Naive thymus-derived CD4-positive, alpha-beta T cell (primary cell): Measurements from ENCODE around the gene SHROOM2. TPM values are rescaled to one million over a fixed set of nuclear protein-coding genes. Genes with fewer than 3 reads are reported as not detected.

Experiments used
- ATAC-seq: fragments of 150-1000 bp; cut with Tn5 transposase; 2 replicates; pipeline ENCODE4 v1.10.0; 2021; ENCODE audit warnings: mild to moderate bottlenecking, moderate library complexity
- CTCF ChIA-PET: fragments of 350-600 bp; sonication (Branson Sonifier 250); formaldehyde crosslinking; loops from one replicate; lab custom pipeline; 2021; ENCODE audit warnings: antibody characterized with exemption; lab: Charles Lee
- POLR2A ChIA-PET: fragments of 350-600 bp; sonication (Branson Sonifier 250); formaldehyde crosslinking; loops from one replicate; lab custom pipeline; 2021; ENCODE audit warnings: antibody characterized with exemption, inconsistent platforms; lab: Charles Lee
- DNase-seq, 9 donors: peaks; one replicate each; pipeline versions ENCODE4 v3.0.0 to v3.0.0-alpha.2; 2020 to 2022; ENCODE audit warnings: mixed read lengths in 1 of 9
- H3K27ac ChIP-seq: one replicate; pipeline ENCODE4 v1.7.0; 2013; ENCODE audit warnings: mild to moderate bottlenecking, low read depth, low read length, moderate library complexity
- H3K27me3 ChIP-seq, 2 donors: one replicate each; pipeline ENCODE4 v1.7.0; 2013; ENCODE audit warnings: low read length in 2 of 2, mild to moderate bottlenecking in 2 of 2, moderate library complexity in 2 of 2; ENCODE audit not compliant: control insufficient read depth in 2 of 2, insufficient read depth in 2 of 2
- H3K36me3 ChIP-seq, 3 experiments: 1 replicate in 2 of 3; 2 replicates in 1 of 3; pipeline ENCODE4 v1.7.0; 2013; ENCODE audit warnings: low read length in 3 of 3, mild to moderate bottlenecking in 3 of 3, moderate library complexity in 1 of 3; ENCODE audit not compliant: insufficient read depth in 3 of 3, control insufficient read depth in 2 of 3
- H3K4me1 ChIP-seq, 2 donors: one replicate each; pipeline ENCODE4 v1.7.0; 2013; ENCODE audit warnings: low read length in 2 of 2, mild to moderate bottlenecking in 2 of 2, moderate library complexity in 1 of 2; ENCODE audit not compliant: control insufficient read depth in 2 of 2, insufficient read depth in 2 of 2
- H3K4me3 ChIP-seq: 2 replicates; pipeline ENCODE4 v1.7.0; 2013; ENCODE audit warnings: mild to moderate bottlenecking, low read length
- H3K9me3 ChIP-seq, 3 experiments: 1 replicate in 2 of 3; 2 replicates in 1 of 3; pipeline ENCODE4 v1.7.0; 2013; ENCODE audit warnings: low read length in 3 of 3; ENCODE audit not compliant: control insufficient read depth in 2 of 3
- H3K27ac Mint-ChIP-seq, 9 donors: one replicate each; pipeline ENCODE4 v1.8.0; 2020 to 2022; ENCODE audit warnings: mixed read lengths in 9 of 9, mild to moderate bottlenecking in 8 of 9, moderate library complexity in 5 of 9, inconsistent platforms in 2 of 9
- H3K27me3 Mint-ChIP-seq, 5 donors: one replicate each; pipeline ENCODE4 v1.8.0; 2021 to 2022; ENCODE audit warnings: mixed read lengths in 5 of 5, mild to moderate bottlenecking in 1 of 5
- H3K36me3 Mint-ChIP-seq, 5 donors: one replicate each; pipeline ENCODE4 v1.8.0; 2020 to 2022; ENCODE audit warnings: mixed read lengths in 5 of 5, mild to moderate bottlenecking in 3 of 5, inconsistent platforms in 1 of 5
- H3K4me1 Mint-ChIP-seq, 7 donors: one replicate each; pipeline ENCODE4 v1.8.0; 2020 to 2022; ENCODE audit warnings: mixed read lengths in 7 of 7, mild to moderate bottlenecking in 3 of 7, inconsistent platforms in 1 of 7
- H3K4me3 Mint-ChIP-seq, 10 donors: one replicate each; pipeline ENCODE4 v1.8.0; 2020 to 2022; ENCODE audit warnings: mild to moderate bottlenecking in 10 of 10, mixed read lengths in 10 of 10, moderate library complexity in 6 of 10, inconsistent platforms in 2 of 10
- H3K9me3 Mint-ChIP-seq, 11 donors: one replicate each; pipeline ENCODE4 v1.8.0; 2020 to 2022; ENCODE audit warnings: mixed read lengths in 11 of 11, mild to moderate bottlenecking in 4 of 11, inconsistent platforms in 1 of 11, moderate library complexity in 1 of 11
- intact Hi-C, 2 donors: fragments of 100-400 bp; cut with micrococcal nuclease; formaldehyde crosslinking; loops; one replicate each; pipeline ENCODE4 v1.15.1; 2023
- polyA plus RNA-seq, 2 donors: library from polyadenylated mRNA; unstranded; fragments of 300-500 nt; fragmentation: Illumina TruSeq; gene quantifications; one replicate each; pipeline ENCODE4 v1.2.3, GENCODE V29; 2021
- total RNA-seq, 6 experiments: library from RNA in 5 of 6; stranded (reverse) in 5 of 6; gene quantifications; 1 replicate in 5 of 6; 2 replicates in 1 of 6; pipeline ENCODE4 v1.2.3 and lab custom pipeline; 2021 to 2026

The SHROOM2 gene
- total and polyA plus RNA-seq, 7 experiments from 2014 or later, result not detected

- H3K27me3 Mint-ChIP-seq, result peaks cover 0 to 8% (median 4%) of the 10 kb centered on the region in 5 donors
- H3K36me3 Mint-ChIP-seq, result no peaks in the 10 kb centered on the region
- H3K27me3 ChIP-seq, result no peaks in the 10 kb centered on the region
- intact Hi-C loops, result no loop called here
- ChIA-PET POLR2A (no interaction called here), CTCF (no interaction called here)
- DNase-seq (no peak), ATAC-seq (no peak)
- H3K9me3 ChIP-seq, result no peaks in the 10 kb centered on the region
- no peak overlapping the region for H3K4me3 ChIP-seq
- H3K4me3 Mint-ChIP-seq, result no peak overlapping the region
- H3K4me1 ChIP-seq, result no peaks in the 10 kb centered on the region
- H3K27ac ChIP-seq, result no peak overlapping the region
- no peak overlapping the region for H3K27ac Mint-ChIP-seq
- no peaks in the 10 kb centered on the region for H3K4me1 Mint-ChIP-seq
- H3K36me3 ChIP-seq, result no peaks in the 10 kb centered on the region
- H3K9me3 Mint-ChIP-seq, result no peaks in the 10 kb centered on the region
Measured at GRCh38 chrX:9919632-9920172, 133.5 kb downstream of the SHROOM2 start.

GRCh38 chrX:9921407-9921806 is 135.2 kb downstream of the SHROOM2 start:
- no peak overlapping the region for H3K27ac Mint-ChIP-seq
- H3K4me1 ChIP-seq, result no peaks in the 10 kb centered on the region

GRCh38 chrX:9923357-9923756 is 137.1 kb downstream of the SHROOM2 start:
- Histone ChIP-seq H3K9me3 (no peaks in the 10 kb centered on the region), H3K27ac (no peak overlapping the region), H3K4me1 (no peaks in the 10 kb centered on the region), H3K36me3 (no peaks in the 10 kb centered on the region), H3K27me3 (no peaks in the 10 kb centered on the region), H3K4me3 (no peak overlapping the region)
- Mint-ChIP-seq H3K4me1 (no peaks in the 10 kb centered on the region), H3K4me3 (no peak overlapping the region), H3K36me3 (no peaks in the 10 kb centered on the region), H3K9me3 (no peaks in the 10 kb centered on the region), H3K27me3 (peaks cover 0 to 5% (median 0%) of the 10 kb centered on the region in 5 donors), H3K27ac (no peak overlapping the region)
- ChIA-PET POLR2A (interaction anchor here (0.6 kb wide), 1 partner anchor 553 kb away, joined by 3 read pairs; no protein-coding TSS in a partner anchor), CTCF (no interaction called here)
- ATAC-seq (no peak), DNase-seq (no peak)
- intact Hi-C loops, result no loop called here

More at GRCh38 chrX:9921407-9921806, 135.2 kb downstream of the SHROOM2 start:
- Mint-ChIP-seq H3K36me3 (no peaks in the 10 kb centered on the region), H3K4me3 (no peak overlapping the region), H3K9me3 (no peaks in the 10 kb centered on the region), H3K27me3 (peaks cover 0 to 5% (median 0%) of the 10 kb centered on the region in 5 donors), H3K4me1 (no peaks in the 10 kb centered on the region)
- ChIA-PET CTCF (no interaction called here), POLR2A (no interaction called here)
- DNase-seq, result no peak
- Histone ChIP-seq H3K27ac (no peak overlapping the region), H3K4me3 (no peak overlapping the region), H3K27me3 (no peaks in the 10 kb centered on the region), H3K36me3 (no peaks in the 10 kb centered on the region), H3K9me3 (no peaks in the 10 kb centered on the region)
- ATAC-seq, result no peak
- intact Hi-C loops, result no loop called here

GRCh38 chrX:9926002-9926401 is 139.8 kb downstream of the SHROOM2 start:
- Mint-ChIP-seq H3K9me3 (no peaks in the 10 kb centered on the region), H3K36me3 (no peaks in the 10 kb centered on the region), H3K4me1 (no peaks in the 10 kb centered on the region), H3K27ac (no peak overlapping the region), H3K27me3 (peaks cover 0 to 4% (median 0%) of the 10 kb centered on the region in 5 donors), H3K4me3 (no peak overlapping the region)
- DNase-seq, result no peak
- no peaks in the 10 kb centered on the region for H3K9me3 ChIP-seq
- no peak overlapping the region for H3K27ac ChIP-seq
- POLR2A ChIA-PET, result no interaction called here
- ATAC-seq, result no peak
- CTCF ChIA-PET, result no interaction called here
- H3K4me1 ChIP-seq, result no peaks in the 10 kb centered on the region
- no peaks in the 10 kb centered on the region for H3K36me3 ChIP-seq
- H3K27me3 ChIP-seq, result no peaks in the 10 kb centered on the region
- H3K4me3 ChIP-seq, result no peak overlapping the region
- intact Hi-C loops, result no loop called here

GRCh38 chrX:9927698-9928482 is 141.7 kb downstream of the SHROOM2 start:
- Mint-ChIP-seq H3K4me1 (no peaks in the 10 kb centered on the region), H3K27me3 (no peaks in the 10 kb centered on the region), H3K4me3 (no peak overlapping the region), H3K27ac (no peak overlapping the region), H3K9me3 (no peaks in the 10 kb centered on the region), H3K36me3 (no peaks in the 10 kb centered on the region)
- Histone ChIP-seq H3K36me3 (no peaks in the 10 kb centered on the region), H3K27me3 (no peaks in the 10 kb centered on the region), H3K4me3 (no peak overlapping the region), H3K4me1 (no peaks in the 10 kb centered on the region), H3K9me3 (no peaks in the 10 kb centered on the region), H3K27ac (no peak overlapping the region)
- ChIA-PET POLR2A (no interaction called here), CTCF (no interaction called here)
- no peak for DNase-seq
- no peak for ATAC-seq
- intact Hi-C loops, result no loop called here

- H3K27ac ChIP-seq, result no peak overlapping the region
- no peak for DNase-seq
- no peaks in the 10 kb centered on the region for H3K27me3 ChIP-seq
- H3K9me3 ChIP-seq, result no peaks in the 10 kb centered on the region
- intact Hi-C loops, result no loop called here
- no peak for ATAC-seq
- H3K36me3 ChIP-seq, result no peaks in the 10 kb centered on the region
- Mint-ChIP-seq H3K4me1 (no peaks in the 10 kb centered on the region), H3K27ac (no peak overlapping the region), H3K4me3 (no peak overlapping the region), H3K36me3 (no peaks in the 10 kb centered on the region), H3K27me3 (peaks cover 0 to 10% (median 8%) of the 10 kb centered on the region in 5 donors), H3K9me3 (peaks cover 0 to 3% (median 0%) of the 10 kb centered on the region in 11 donors)
- H3K4me1 ChIP-seq, result no peaks in the 10 kb centered on the region
- CTCF ChIA-PET, result no interaction called here
- POLR2A ChIA-PET, result no interaction called here
- H3K4me3 ChIP-seq, result no peak overlapping the region
Measured at GRCh38 chrX:9935436-9935835, 149.2 kb downstream of the SHROOM2 start.

GRCh38 chrX:9937761-9938160 is 151.5 kb downstream of the SHROOM2 start:
- Mint-ChIP-seq H3K4me1 (peaks cover 0 to 11% (median 4%) of the 10 kb centered on the region in 7 donors), H3K27me3 (peaks cover 0 to 23% (median 11%) of the 10 kb centered on the region in 5 donors), H3K4me3 (no peak overlapping the region), H3K9me3 (peaks cover 0 to 4% (median 0%) of the 10 kb centered on the region in 11 donors), H3K27ac (no peak overlapping the region), H3K36me3 (no peaks in the 10 kb centered on the region)
- ChIA-PET CTCF (no interaction called here), POLR2A (no interaction called here)
- H3K27me3 ChIP-seq, result no peaks in the 10 kb centered on the region
- H3K4me1 ChIP-seq, result peaks cover 0 to 12% of the 10 kb centered on the region in 2 donors
- intact Hi-C loops, result no loop called here
- H3K27ac ChIP-seq, result no peak overlapping the region
- no peak overlapping the region for H3K4me3 ChIP-seq
- H3K36me3 ChIP-seq, result no peaks in the 10 kb centered on the region
- DNase-seq (no peak), ATAC-seq (no peak)
- H3K9me3 ChIP-seq, result no peaks in the 10 kb centered on the region
